C4-2B (cell line): Measurements from ENCODE around the gene SMARCC2.
A peak's percentile ranks its signal among the peaks of the same experiment; 100 is the strongest.

Experiments used
- H3K27ac ChIP-seq: fragments of 450-650 bp; 2 replicates; pipeline ENCODE4 v1.5.1; 2017
- CTCF ChIP-seq: fragments of 450-650 bp; conservative IDR thresholded peaks from 2 replicates; pipeline ENCODE4 v1.5.1; 2017; ENCODE audit warnings: mild to moderate bottlenecking
- ZFX ChIP-seq: fragments of 450-650 bp; IDR thresholded peaks from 2 replicates; pipeline ENCODE4 v1.6.1; 2017

The SMARCC2 gene

DNA sequence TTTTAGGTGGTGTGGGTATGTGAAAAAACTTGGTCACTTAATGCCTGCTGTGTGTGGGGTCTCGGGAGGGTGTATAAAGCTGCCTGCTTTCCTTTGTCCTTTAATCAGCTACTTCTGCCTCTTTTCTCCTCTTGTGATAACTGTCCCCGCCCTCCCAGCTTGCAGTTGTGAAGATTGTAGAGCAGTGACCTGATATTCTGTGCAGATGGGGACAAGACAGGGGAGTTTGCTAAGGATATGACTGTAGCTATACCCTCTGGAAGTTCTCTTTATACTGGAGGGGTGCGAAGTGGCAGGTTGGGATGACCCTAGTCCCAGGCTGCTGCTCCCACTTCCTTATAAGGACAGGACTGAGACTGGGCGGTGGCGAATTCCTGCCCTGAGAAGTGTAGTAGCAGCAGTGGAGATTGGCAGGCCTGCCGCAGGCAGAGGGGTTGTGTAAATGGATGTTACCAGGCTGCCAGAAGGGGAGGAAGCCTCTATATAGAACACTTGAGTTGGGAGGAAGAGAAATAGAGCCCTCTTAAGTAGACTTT lies 30.3 kb downstream of the SMARCC2 start:
- no peak for TF ChIP-seq CTCF
- no peak for TF ChIP-seq ZFX
- H3K27ac ChIP-seq = peak overlapping the region; percentile 92

GRCh38 chr12:56158029-56158925 lies 31.0 kb downstream of the SMARCC2 start, which contains the start of gene MYL6:
TSS of gene MYL6 (plus strand) at chr12:56158359. CDS start at chr12:56158402, 43 bp downstream.
- TF ChIP-seq CTCF (no peak), ZFX (no peak)
- peak within 1 kb of the TSS; percentile 92 for H3K27ac ChIP-seq

- peak overlapping the region; percentile 92 for H3K27ac ChIP-seq
- TF ChIP-seq CTCF (no peak; the same call in 1 of the 2 replicates), ZFX (no peak)
Observed at GRCh38 chr12:56157201-56158028, 31.9 kb downstream of the SMARCC2 start.

- H3K27ac ChIP-seq = peak overlapping the region; percentile 92
Observed at GRCh38 chr12:56156464-56157200, 32.7 kb downstream of the SMARCC2 start.

GRCh38 chr12:56155256-56155845 lies 33.9 kb downstream of the SMARCC2 start:
- TF ChIP-seq ZFX (no peak), CTCF (no peak)
- no peak overlapping the region for H3K27ac ChIP-seq

DNA sequence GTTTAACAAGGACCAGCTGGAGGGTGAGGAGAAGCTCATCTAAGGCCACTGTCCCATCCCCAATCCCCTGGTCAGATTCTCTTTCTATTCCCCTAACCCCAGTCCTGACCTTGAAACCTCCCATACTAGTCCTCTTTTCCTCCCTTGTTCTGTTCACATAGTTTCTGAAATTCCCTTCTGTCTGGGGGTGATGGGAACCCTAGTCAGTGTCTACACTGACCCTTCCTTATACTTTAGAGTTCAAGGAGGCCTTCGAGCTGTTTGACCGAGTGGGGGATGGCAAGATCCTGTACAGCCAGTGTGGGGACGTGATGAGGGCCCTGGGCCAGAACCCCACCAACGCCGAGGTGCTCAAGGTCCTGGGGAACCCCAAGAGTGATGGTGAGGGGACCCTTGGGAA lies 34.5 kb downstream of the SMARCC2 start:
- TF ChIP-seq CTCF (no peak), ZFX (no peak)
- no peak overlapping the region for H3K27ac ChIP-seq

DNA sequence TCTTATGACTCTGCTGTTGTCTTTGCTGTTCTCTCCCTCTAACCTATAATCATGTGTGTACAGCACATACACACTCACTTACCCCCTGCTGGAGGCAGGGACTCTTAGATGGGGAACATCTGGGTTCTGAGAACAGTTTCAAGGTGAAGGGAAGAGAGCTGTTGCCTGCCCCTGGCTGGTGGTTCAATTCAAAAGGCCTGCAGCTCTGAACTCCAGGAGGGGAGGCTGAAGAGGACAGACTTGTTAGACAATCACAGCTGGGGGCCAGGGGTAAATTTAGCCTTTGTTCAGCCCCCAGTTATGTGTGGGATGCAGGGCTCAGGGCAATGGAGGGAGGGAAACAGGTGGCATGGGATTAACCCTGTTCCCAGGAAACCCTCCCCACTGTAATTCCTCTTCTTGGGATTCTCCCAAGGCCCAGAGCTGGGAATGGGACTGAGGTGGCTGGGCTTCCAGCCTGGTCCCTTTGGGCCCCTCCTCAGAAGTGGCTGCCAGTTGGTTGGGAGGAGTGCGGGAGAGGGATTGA lies 35.0 kb downstream of the SMARCC2 start:
- no peak overlapping the region for H3K27ac ChIP-seq

More for the DNA sequence above, 35.0 kb downstream of the SMARCC2 start:
- TF ChIP-seq CTCF (no peak), ZFX (no peak)
